Posterior vena cava (tissue), 2 donors: ENCODE data around the gene PLPPR1. TPM values are rescaled to one million over a fixed set of nuclear protein-coding genes. Genes with fewer than 3 reads are reported as not detected.

Source experiments
- DNase-seq: peaks from one replicate; pipeline ENCODE4 v3.0.0-alpha.2; 2020; ENCODE audit warnings: low spot score
- intact Hi-C, 2 donors: fragments of 100-400 bp; cut with DNase I; formaldehyde crosslinking; loops; one replicate each; pipeline versions ENCODE4 v1.14.1 to v1.14.2; 2022 to 2023
- total RNA-seq, 2 donors: library from RNA; stranded (reverse); fragmentation: NEBNext Ultra II Directional; extraction: Animal tissue kit (Norgen Biotek cat#: 25700); gene quantifications; one replicate each; pipeline ENCODE4 v1.2.1, GENCODE V29; 2021
- donor health status: DM: yes; HTN: yes; CAD: no.
- donor health status: DM: yes; HTN: yes; CAD: no.

PLPPR1 gene
- total RNA-seq, 2 donors from 2014 or later, result not detected

DNA sequence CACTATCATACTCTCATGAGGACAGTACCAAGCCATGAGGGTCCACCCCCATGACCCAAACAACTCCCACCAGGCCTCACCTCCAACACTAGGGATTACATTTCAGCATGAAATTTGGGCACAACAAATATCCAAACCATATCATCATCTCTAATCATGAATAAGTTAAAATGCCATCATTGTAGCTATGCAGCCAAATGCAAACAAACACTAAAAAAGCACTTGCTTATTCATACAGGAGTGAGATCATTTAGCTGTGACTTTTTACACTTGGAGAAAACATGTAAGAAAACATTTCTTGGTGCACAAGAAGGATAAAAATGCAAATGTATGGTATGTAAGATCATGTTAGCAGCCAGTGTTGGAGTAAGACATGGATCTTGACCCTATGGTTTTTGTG lies 332.1 kb downstream of the PLPPR1 start:
- DNase-seq, result no peak
- intact Hi-C loops, result no loop called here

DNA sequence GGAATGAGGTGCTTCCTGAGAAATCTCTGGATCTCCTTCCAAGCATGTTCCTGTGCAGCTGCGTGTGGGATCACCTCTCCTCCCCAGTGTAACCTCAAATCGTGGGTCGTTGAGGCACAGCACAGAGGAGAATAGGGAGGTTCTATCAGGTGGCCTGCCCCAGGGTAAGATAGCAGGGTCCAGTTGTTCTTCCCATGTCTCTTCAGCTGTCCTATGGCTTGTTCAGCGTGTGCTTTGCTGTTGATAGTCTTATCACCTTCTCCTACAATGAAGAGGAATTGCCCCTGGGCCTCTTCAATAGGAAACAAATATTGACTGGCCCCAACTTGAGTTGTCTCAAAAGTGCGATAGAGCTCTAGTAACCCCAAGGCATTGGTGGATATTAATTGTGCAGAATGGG lies 333.9 kb downstream of the PLPPR1 start:
- no peak for DNase-seq
- intact Hi-C loops, result no loop called here

DNA sequence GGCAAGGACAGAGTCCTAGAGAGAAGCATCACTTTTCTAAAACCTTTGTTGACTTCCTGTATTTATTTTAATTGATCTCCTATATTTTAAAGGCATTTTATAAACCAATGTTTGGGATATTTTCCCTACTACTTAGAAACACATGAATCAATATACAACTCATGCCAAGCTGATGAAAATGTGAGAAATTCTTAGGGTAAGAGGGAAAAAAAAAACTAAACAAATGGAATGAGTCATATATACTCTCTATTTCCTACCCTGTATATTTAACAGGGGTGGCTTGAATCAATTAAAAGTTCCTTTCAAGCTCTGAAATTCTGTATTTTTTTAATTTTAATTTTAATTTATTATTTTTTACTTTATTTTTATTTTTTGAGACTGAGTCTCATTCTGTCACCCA lies 336.7 kb downstream of the PLPPR1 start:
- intact Hi-C loops, result no loop called here
- no peak for DNase-seq

DNA sequence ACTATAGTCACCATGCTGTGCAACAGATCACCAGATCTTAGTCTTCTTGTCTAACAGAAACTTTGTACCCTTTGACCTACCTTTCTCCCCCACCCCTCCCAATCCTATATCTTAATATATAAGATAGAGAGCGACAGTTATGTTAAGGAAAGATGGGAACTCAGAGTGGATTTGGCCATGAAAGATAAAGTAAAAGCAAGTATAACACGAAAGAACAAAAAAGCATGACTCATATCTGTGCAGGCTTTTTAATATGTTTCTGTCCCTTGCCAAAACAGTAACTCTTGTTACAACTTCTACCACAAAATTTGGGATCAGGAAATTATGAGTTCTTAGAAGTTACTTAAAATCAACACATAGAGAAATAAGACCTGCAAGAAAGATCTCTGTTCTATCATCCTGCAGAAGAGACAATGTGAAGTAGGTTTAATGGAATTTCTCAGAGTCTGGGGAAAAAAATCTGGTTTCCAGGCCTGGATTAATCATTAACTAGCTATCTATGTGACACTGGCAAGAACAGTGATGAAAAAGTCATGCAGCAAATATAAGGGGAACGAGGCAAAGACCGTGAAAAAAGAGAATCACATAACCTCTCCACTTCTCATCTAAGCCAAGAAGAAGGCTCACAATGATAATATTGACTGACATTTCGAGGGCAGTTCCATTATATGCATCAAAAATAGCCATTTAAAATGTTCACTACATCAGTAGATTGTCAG lies 337.7 kb downstream of the PLPPR1 start:
- intact Hi-C loops, result no loop called here
- no peak for DNase-seq

DNA sequence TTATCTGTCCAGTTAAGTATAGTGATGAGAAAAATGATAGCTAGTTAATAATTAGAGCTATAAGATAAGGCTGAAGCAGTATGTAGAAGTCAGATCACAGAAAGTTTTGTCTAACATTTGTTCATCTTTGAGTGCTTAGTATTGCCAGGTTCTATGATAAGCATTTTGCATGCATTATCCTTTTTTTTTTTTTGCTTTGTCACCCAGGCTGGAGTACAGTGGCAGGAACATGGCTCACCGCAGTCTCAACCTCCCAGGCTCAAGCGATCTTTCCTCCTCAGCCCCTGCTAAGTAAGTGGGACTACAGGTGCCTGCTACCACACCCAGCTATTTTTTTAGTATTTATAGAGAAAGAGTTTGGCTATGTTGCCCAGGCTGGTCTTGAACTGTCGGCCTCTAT lies 338.8 kb downstream of the PLPPR1 start:
- no peak for DNase-seq
- intact Hi-C loops, result no loop called here

DNA sequence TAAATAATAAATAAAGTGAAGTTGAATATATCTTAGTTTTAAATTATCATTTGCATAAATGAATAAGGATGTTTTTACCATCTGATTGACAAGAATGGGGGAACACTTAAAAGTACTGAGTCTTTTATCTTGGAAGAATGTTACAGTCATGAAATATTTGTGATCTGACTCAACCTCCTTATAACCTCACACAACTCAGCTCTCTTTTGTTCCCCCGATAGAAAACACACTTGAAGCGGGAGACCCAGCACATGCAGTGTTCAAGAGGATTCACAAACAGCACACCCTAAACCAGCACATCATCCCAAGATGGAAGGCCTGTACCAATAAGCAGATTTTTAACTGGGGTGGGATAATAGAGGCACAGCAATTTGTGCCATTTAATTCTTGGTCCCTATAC lies 340.8 kb downstream of the PLPPR1 start:
- DNase-seq, result no peak
- intact Hi-C loops, result no loop called here

DNA sequence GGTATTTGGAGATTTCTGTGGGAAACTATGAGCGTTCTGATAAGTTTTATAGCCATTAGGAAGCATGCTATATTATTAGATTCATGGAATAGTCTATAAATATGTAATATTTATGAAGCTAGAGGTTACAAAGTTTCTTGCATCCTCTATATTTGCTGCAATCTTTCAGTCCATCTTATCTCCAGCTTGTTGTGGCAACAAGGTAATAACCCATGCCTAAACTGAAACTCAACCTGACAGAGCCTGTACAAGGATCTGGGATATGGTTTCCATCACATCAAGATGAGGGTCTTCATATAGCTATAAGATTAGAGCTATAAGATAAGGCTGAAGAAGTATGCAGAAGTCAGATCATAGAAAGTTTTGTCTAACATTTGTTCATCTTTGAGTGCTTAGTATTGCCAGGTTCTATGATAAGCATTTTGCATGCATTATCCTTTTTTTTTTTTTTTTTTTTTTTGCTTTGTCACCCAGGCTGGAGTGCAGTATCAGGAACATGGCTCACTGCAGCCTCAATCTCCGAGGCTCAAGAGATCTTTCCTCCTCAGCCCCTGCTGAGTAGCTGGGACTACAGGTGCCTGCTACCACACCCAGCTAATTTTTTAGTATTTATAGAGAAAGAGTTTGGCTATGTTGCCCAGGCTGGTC lies 341.5 kb downstream of the PLPPR1 start:
- intact Hi-C loops, result no loop called here
- no peak for DNase-seq

DNA sequence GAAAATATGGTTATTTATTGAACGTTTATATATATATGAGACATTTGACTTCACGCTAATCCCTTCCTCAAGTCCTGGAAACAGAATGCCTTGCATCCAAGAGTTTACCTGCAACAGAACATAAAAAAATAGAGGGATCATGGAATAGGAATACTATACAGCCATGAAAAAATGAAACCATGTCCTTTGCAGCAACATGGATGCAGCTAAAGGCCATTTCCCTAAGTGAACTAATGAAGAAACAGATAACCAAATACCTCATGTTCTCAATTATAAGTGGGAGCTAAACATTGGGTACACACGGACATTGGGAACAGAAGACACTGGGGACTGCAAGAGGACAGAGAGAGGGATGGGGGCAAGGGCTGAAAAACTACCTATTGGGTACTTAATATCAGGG lies 343.3 kb downstream of the PLPPR1 start:
- intact Hi-C loops, result no loop called here
- no peak for DNase-seq

DNA sequence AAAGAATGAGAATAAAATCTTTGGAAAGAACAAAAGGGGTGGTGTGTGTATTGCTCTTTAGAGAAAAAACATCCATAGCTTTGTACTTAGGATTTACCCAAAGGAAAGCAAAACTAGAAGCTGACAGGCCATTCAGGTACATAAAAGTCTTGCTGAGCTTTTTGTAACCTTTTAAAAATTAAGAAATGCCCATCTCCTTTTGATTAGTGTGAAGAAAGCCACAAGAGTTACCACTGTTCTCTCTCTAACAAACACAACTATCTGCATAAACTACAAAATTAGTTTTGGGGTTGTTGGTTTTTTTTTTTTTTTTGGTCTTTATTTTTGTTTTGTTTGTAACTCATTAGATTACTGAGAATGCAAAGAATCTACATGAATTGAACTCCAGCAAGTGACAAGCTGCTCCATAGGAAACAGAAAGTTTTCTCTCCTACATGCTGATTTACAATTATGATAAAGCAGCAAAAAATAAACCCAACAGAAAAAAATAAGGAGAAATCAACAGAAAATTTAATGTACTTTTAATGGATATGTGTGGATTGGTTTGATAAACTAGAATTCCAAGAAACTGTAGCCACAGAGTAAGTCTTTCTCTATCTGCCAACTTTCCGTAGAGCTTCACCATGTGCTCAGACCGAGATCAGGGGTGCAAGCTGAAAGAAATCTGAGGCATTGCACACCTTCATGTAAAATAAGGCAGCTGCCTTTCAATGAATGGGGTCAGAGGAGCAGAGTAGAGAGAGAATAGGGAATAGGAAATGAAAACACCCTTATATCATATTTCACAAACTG lies 344.0 kb downstream of the PLPPR1 start:
- intact Hi-C loops, result no loop called here
- no peak for DNase-seq
